AG04450 (cell line): ENCODE measurements around the gene TSC22D1. TPM values are rescaled to one million over a fixed set of nuclear protein-coding genes. Genes with fewer than 3 reads are reported as not detected.

Source experiments
- CTCF ChIA-PET: fragments of 300-600, 350-600 bp; formaldehyde crosslinking; extraction: SDS; loops from one replicate; lab custom pipeline; 2022; ENCODE audit warnings: antibody characterized with exemption, inconsistent platforms; lab: Charles Lee
- POLR2A ChIA-PET: fragments of 350-600 bp; formaldehyde crosslinking; extraction: SDS; loops from one replicate; lab custom pipeline; 2021; ENCODE audit warnings: antibody characterized with exemption, inconsistent platforms; lab: Yijun Ruan, JAX
- DNase-seq: peaks from one replicate; pipeline ENCODE4 v3.0.0-alpha.2; 2011; ENCODE audit warnings: low read depth, low spot score
- H3K27ac ChIP-seq: one replicate; pipeline ENCODE4 v1.5.1; 2012; ENCODE audit warnings: low read depth, low read length, control low read depth
- H3K27me3 ChIP-seq: one replicate; pipeline ENCODE4 v1.6.0; 2012; ENCODE audit warnings: low read length; ENCODE audit not compliant: control insufficient read depth, insufficient read depth
- H3K4me3 ChIP-seq: 2 replicates; pipeline ENCODE4 v1.5.1; 2011; ENCODE audit warnings: mild to moderate bottlenecking, low read depth, low read length, control low read depth
- H3K9me3 ChIP-seq: 2 replicates; pipeline ENCODE4 v1.5.1; 2012; ENCODE audit warnings: low read length; ENCODE audit not compliant: control insufficient read depth, insufficient read depth
- CTCF ChIP-seq: IDR thresholded peaks from 2 replicates; pipeline ENCODE4 v1.5.1; 2011; ENCODE audit warnings: low read depth, low read length, control low read depth, inconsistent platforms
- polyA plus RNA-seq: library from polyadenylated mRNA; depleted of rRNA; stranded (reverse); fragments of >200 nt; gene quantifications from 2 replicates; pipeline ENCODE4 v1.2.3, GENCODE V29; 2011

The TSC22D1 gene
- polyA plus RNA-seq, 1 experiment, result 77.3 TPM

- TF ChIP-seq CTCF, result no peak
- POLR2A ChIA-PET, result interaction anchor here (1.1 kb wide), 1 partner anchor 152 kb away, joined by 4 read pairs; no protein-coding TSS in a partner anchor
- no peak for DNase-seq
- CTCF ChIA-PET, result interaction anchor here (0.6 to 2.3 kb wide), 3 partner anchors 10 to 394 kb away, joined by 3 to 6 read pairs (median 4); no protein-coding TSS in a partner anchor
- Histone ChIP-seq H3K27me3 (no peaks in the 10 kb centered on the region), H3K27ac (no peak overlapping the region), H3K4me3 (peak overlapping the region; percentile 83), H3K9me3 (no peaks in the 10 kb centered on the region; the same call in 1 of the 2 replicates)
These were observed 1.7 kb downstream of the TSC22D1 start for GRCh38 chr13:44574466-44574855.

GRCh38 chr13:44573790-44574465 lies 2.2 kb downstream of the TSC22D1 start:
- ChIA-PET CTCF (interaction anchor here (0.6 to 2.3 kb wide), 4 partner anchors 10 to 396 kb away, joined by 3 to 6 read pairs (median 4); no protein-coding TSS in a partner anchor), POLR2A (no interaction called here)

GRCh38 chr13:44573071-44573470 lies 3.1 kb downstream of the TSC22D1 start:
- ChIA-PET POLR2A (interaction anchor here (0.6 kb wide), 1 partner anchor 23 kb away, joined by 5 read pairs; no protein-coding TSS in a partner anchor), CTCF (interaction anchor here (1.0 to 2.3 kb wide), 3 partner anchors 90 to 397 kb away, joined by 3 to 6 read pairs (median 4); no protein-coding TSS in a partner anchor)
- no peak for DNase-seq
- Histone ChIP-seq H3K9me3 (no peaks in the 10 kb centered on the region; the same call in 1 of the 2 replicates), H3K27ac (no peak overlapping the region), H3K4me3 (peak overlapping the region; percentile 83), H3K27me3 (no peaks in the 10 kb centered on the region)
- TF ChIP-seq CTCF, result no peak

More at GRCh38 chr13:44573790-44574465, 2.2 kb downstream of the TSC22D1 start:
- Histone ChIP-seq H3K27me3 (no peaks in the 10 kb centered on the region), H3K27ac (no peak overlapping the region), H3K9me3 (no peaks in the 10 kb centered on the region; the same call in 1 of the 2 replicates), H3K4me3 (peak overlapping the region; percentile 83)
- no peak for DNase-seq
- peak; percentile 61 for TF ChIP-seq CTCF

- TF ChIP-seq CTCF, result no peak
- H3K9me3 ChIP-seq, result no peaks in the 10 kb centered on the region
- H3K4me3 ChIP-seq, result no peak overlapping the region
- ChIA-PET CTCF (no interaction called here), POLR2A (interaction anchor here (1.0 kb wide), 1 partner anchor 10 kb away, joined by 5 read pairs; the partner anchor contains the start of gene TSC22D1)
- no peak overlapping the region for H3K27ac ChIP-seq
- no peak for DNase-seq
- no peaks in the 10 kb centered on the region for H3K27me3 ChIP-seq
These were observed 9.5 kb downstream of the TSC22D1 start for GRCh38 chr13:44566601-44567000.

- H3K4me3 ChIP-seq, result no peak overlapping the region
- no peak for TF ChIP-seq CTCF
- DNase-seq, result no peak
- H3K9me3 ChIP-seq, result no peaks in the 10 kb centered on the region
- no peaks in the 10 kb centered on the region for H3K27me3 ChIP-seq
- POLR2A ChIA-PET, result interaction anchor here (1.0 kb wide), 1 partner anchor 11 kb away, joined by 5 read pairs; the partner anchor contains the start of gene TSC22D1
- CTCF ChIA-PET, result interaction anchor here (0.8 kb wide), 1 partner anchor 82 kb away, joined by 3 read pairs; no protein-coding TSS in a partner anchor
- H3K27ac ChIP-seq, result no peak overlapping the region
These were observed 10.2 kb downstream of the TSC22D1 start for GRCh38 chr13:44565881-44566280.
